Measurements from ENCODE around the gene ANO1. TPM values are rescaled to one million over a fixed set of nuclear protein-coding genes. Genes with fewer than 3 reads are reported as not detected.
A peak's percentile ranks its signal among the peaks of the same experiment; 100 is the strongest.

Gene ANO1
- polyA plus RNA-seq, 1 donor (not counting 4 experiments of a cell fraction or from before 2014, with no cell fraction given): 45.2 TPM

DNA sequence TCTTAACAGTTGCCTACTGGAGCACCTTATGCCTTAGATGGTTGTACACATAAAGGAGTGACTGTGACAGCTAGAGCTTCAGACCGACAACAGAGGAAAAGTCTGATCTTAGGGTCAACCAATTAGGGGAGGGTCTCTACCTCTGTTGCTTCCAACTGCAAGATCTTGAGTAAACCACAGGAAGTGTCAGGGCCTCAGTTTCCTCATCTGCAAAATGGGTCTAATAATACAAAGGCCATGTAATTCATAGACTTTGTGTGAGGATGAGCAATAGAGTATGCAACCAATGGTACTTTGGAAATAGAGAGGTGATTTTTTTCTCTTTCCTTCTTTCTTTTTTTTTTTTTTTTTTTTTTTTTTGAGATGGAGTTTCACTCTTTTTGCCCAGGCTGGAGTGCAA, 16.4 kb upstream of the ANO1 start:
- Histone ChIP-seq H3K27me3 (ENCODE audit: control insufficient read depth, extremely low read depth, insufficient read depth, low read length) (no peaks in the 10 kb centered on the region), H3K4me1 (ENCODE audit: control insufficient read depth, extremely low read depth, insufficient read depth, low read length) (peaks cover 29% of the 10 kb centered on the region), H4K20me1 (ENCODE audit: control insufficient read depth, extremely low read depth, insufficient read depth, low read length) (no peaks in the 10 kb centered on the region), H3K9me3 (ENCODE audit: control insufficient read depth, low read depth, low read length) (no peaks in the 10 kb centered on the region), H3K36me3 (ENCODE audit: control insufficient read depth in 2 of 2, extremely low read depth in 1 of 2, insufficient read depth in 2 of 2, low read length in 2 of 2) (no peaks in the 10 kb centered on the region), H3K79me2 (ENCODE audit: control insufficient read depth, insufficient read depth, low read length) (no peaks in the 10 kb centered on the region), H3K4me3 (ENCODE audit: control insufficient read depth in 2 of 3, extremely low read depth in 1 of 3, insufficient read depth in 2 of 3, low read depth in 1 of 3, low read length in 3 of 3) (no peak overlapping the region), H3K4me2 (ENCODE audit: control insufficient read depth, extremely low read depth, insufficient read depth, low read depth, low read length) (no peak overlapping the region), H3K9ac (ENCODE audit: control insufficient read depth, extremely low read depth, insufficient read depth, low read length) (no peak overlapping the region), H3K27ac (ENCODE audit: control insufficient read depth, insufficient read depth, low read length) (no peak overlapping the region), H2AFZ (ENCODE audit: control insufficient read depth, low read length) (no peak overlapping the region), H3K9me1 (ENCODE audit: control insufficient read depth, extremely low read depth, insufficient read depth, low read length) (no peaks in the 10 kb centered on the region)
- dilution Hi-C loops (cut with MboI; ENCODE audit: extremely low pct_ligation_motif_present, low sequenced_read_pairs): no loop called here
- DNase-seq (ENCODE audit: low read depth, low spot score) (no peak), FAIRE-seq (no peak)
- no peak for TF ChIP-seq EZH2 (IDR thresholded peaks at IDR 0.05; ENCODE audit: low read length)
- TF ChIP-seq, protein P1, sequence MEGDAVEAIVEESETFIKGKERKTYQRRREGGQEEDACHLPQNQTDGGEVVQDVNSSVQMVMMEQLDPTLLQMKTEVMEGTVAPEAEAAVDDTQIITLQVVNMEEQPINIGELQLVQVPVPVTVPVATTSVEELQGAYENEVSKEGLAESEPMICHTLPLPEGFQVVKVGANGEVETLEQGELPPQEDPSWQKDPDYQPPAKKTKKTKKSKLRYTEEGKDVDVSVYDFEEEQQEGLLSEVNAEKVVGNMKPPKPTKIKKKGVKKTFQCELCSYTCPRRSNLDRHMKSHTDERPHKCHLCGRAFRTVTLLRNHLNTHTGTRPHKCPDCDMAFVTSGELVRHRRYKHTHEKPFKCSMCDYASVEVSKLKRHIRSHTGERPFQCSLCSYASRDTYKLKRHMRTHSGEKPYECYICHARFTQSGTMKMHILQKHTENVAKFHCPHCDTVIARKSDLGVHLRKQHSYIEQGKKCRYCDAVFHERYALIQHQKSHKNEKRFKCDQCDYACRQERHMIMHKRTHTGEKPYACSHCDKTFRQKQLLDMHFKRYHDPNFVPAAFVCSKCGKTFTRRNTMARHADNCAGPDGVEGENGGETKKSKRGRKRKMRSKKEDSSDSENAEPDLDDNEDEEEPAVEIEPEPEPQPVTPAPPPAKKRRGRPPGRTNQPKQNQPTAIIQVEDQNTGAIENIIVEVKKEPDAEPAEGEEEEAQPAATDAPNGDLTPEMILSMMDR (optimal IDR thresholded peaks at IDR 0.05 in 1 of 3, IDR thresholded peaks at IDR 0.05 in 1 of 3, conservative IDR thresholded peaks at IDR 0.05 in 1 of 3; ENCODE audit: extremely low read depth in 1 of 3, insufficient read depth in 2 of 3, low read length in 3 of 3): no peak

DNA sequence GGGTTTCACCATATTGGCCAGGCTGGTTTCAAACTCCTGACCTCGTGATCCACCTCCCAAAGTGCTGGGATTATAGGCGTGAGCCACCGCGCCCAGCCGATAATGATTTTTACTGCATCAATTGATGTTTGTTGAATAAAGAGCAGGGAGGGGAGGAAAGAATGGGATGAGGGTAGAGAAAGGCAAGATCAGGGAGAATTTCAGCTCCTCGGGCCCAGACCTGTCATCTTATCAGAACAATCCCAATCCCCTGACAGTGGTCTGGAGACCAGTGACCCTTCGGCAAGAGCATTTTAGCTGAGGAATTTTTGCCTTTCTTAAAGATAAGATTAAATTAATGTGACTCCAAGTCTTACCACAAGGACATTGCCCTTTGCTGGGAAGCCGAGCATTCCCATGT, 15.0 kb upstream of the ANO1 start:
- peak overlapping the region; percentile 37 for H3K9ac ChIP-seq (ENCODE audit: control insufficient read depth, extremely low read depth, insufficient read depth, low read length)

More for the DNA sequence above, 15.0 kb upstream of the ANO1 start:
- peak overlapping the region; percentile 80 for H3K27ac ChIP-seq (ENCODE audit: control insufficient read depth, insufficient read depth, low read length)
- no peaks in the 10 kb centered on the region for H3K79me2 ChIP-seq (ENCODE audit: control insufficient read depth, insufficient read depth, low read length)
- no peaks in the 10 kb centered on the region for H3K36me3 ChIP-seq (ENCODE audit: control insufficient read depth in 2 of 2, extremely low read depth in 1 of 2, insufficient read depth in 2 of 2, low read length in 2 of 2)
- H3K4me2 ChIP-seq (ENCODE audit: control insufficient read depth, extremely low read depth, insufficient read depth, low read depth, low read length): peak overlapping the region; percentile 69
- DNase-seq (ENCODE audit: low read depth, low spot score): no peak
- H3K9me3 ChIP-seq (ENCODE audit: control insufficient read depth, low read depth, low read length): no peaks in the 10 kb centered on the region
- H3K4me1 ChIP-seq (ENCODE audit: control insufficient read depth, extremely low read depth, insufficient read depth, low read length): peaks cover 29% of the 10 kb centered on the region
- H3K4me3 ChIP-seq (ENCODE audit: control insufficient read depth in 2 of 3, extremely low read depth in 1 of 3, insufficient read depth in 2 of 3, low read depth in 1 of 3, low read length in 3 of 3): peak overlapping the region in 1 of 3 experiments; percentile 14
- dilution Hi-C loops (cut with MboI; ENCODE audit: extremely low pct_ligation_motif_present, low sequenced_read_pairs): no loop called here
- no peaks in the 10 kb centered on the region for H4K20me1 ChIP-seq (ENCODE audit: control insufficient read depth, extremely low read depth, insufficient read depth, low read length)
- H3K27me3 ChIP-seq (ENCODE audit: control insufficient read depth, extremely low read depth, insufficient read depth, low read length): no peaks in the 10 kb centered on the region
- no peak for FAIRE-seq
- H2AFZ ChIP-seq (ENCODE audit: control insufficient read depth, low read length): no peak overlapping the region
- no peaks in the 10 kb centered on the region for H3K9me1 ChIP-seq (ENCODE audit: control insufficient read depth, extremely low read depth, insufficient read depth, low read length)
- TF ChIP-seq EZH2 (IDR thresholded peaks at IDR 0.05; ENCODE audit: low read length): no peak
- TF ChIP-seq, protein P1 (optimal IDR thresholded peaks at IDR 0.05 in 1 of 3, IDR thresholded peaks at IDR 0.05 in 1 of 3, conservative IDR thresholded peaks at IDR 0.05 in 1 of 3; ENCODE audit: extremely low read depth in 1 of 3, insufficient read depth in 2 of 3, low read length in 3 of 3): no peak

All from keratinocyte (primary cell).